ENCODE data around the gene PHLDB2. TPM values are rescaled to one million over a fixed set of nuclear protein-coding genes. Genes with fewer than 3 reads are reported as not detected.

Gene PHLDB2
- total RNA-seq, 4 donors from 2014 or later, result 56.9 to 108 (median 68.7) TPM

GRCh38 chr3:111989061-111989678 is 130.1 kb downstream of the PHLDB2 start:
- DNase-seq, result no peak
- no peaks in the 10 kb centered on the region for H3K9me3 ChIP-seq
- H3K27me3 ChIP-seq, result no peaks in the 10 kb centered on the region
- H3K4me1 ChIP-seq, result no peaks in the 10 kb centered on the region
- H3K36me3 ChIP-seq, result no peaks in the 10 kb centered on the region
- TF ChIP-seq POLR2A (IDR thresholded peaks at IDR 0.05) (no peak), CTCF (IDR thresholded peaks at IDR 0.05) (peak; percentile 40 to 55 (median 50))
- no peak overlapping the region for H3K27ac ChIP-seq
- H3K4me3 ChIP-seq, result no peak overlapping the region
- intact Hi-C loops (cut with DNase I; ENCODE audit: low total_unique reads), result no loop called here

- DNase-seq, result no peak
- Histone ChIP-seq H3K9me3 (no peaks in the 10 kb centered on the region), H3K4me3 (no peak overlapping the region), H3K27me3 (no peaks in the 10 kb centered on the region), H3K36me3 (no peaks in the 10 kb centered on the region), H3K27ac (no peak overlapping the region), H3K4me1 (no peaks in the 10 kb centered on the region)
- TF ChIP-seq POLR2A (IDR thresholded peaks at IDR 0.05), result no peak
- TF ChIP-seq CTCF (IDR thresholded peaks at IDR 0.05), result no peak
- intact Hi-C loops (cut with DNase I; ENCODE audit: low total_unique reads), result no loop called here
Measured at GRCh38 chr3:111993038-111993437, 134.0 kb downstream of the PHLDB2 start.

GRCh38 chr3:111998636-111999483 is 139.8 kb downstream of the PHLDB2 start, which contains the start of gene TAGLN3:
TAGLN3 (plus strand) TSS chr3:111998922; CDS start chr3:111999423, 501 bp downstream.
- intact Hi-C loops (cut with DNase I; ENCODE audit: low total_unique reads), result no loop called here
- no peaks in the 10 kb centered on the region for H3K36me3 ChIP-seq
- H3K4me3 ChIP-seq, result peak within 1 kb of the TSS; percentile 4 to 25
- no peak for DNase-seq
- H3K27me3 ChIP-seq, result no peaks in the 10 kb centered on the region
- peaks cover 0 to 4% of the 10 kb centered on the region in 2 donors for H3K4me1 ChIP-seq
- H3K9me3 ChIP-seq, result no peaks in the 10 kb centered on the region
- H3K27ac ChIP-seq, result no peak within 1 kb of the TSS
- TF ChIP-seq POLR2A (IDR thresholded peaks at IDR 0.05) (no peak), CTCF (IDR thresholded peaks at IDR 0.05) (no peak)

- intact Hi-C loops (cut with DNase I; ENCODE audit: low total_unique reads), result no loop called here
- no peaks in the 10 kb centered on the region for H3K9me3 ChIP-seq
- no peak for DNase-seq
- TF ChIP-seq POLR2A (IDR thresholded peaks at IDR 0.05) (no peak), CTCF (IDR thresholded peaks at IDR 0.05) (no peak)
- H3K27me3 ChIP-seq, result no peaks in the 10 kb centered on the region
- no peaks in the 10 kb centered on the region for H3K36me3 ChIP-seq
- peaks cover 0 to 4% of the 10 kb centered on the region in 2 donors for H3K4me1 ChIP-seq
- no peak overlapping the region for H3K27ac ChIP-seq
- peak overlapping the region in 1 of 2 donors; percentile 25 for H3K4me3 ChIP-seq
Measured at GRCh38 chr3:111999484-112000324, 140.6 kb downstream of the PHLDB2 start.

Data from uterus (tissue), 4 donors.